DMS 273 (cell line): Measurements from ENCODE around the gene PEX6.

ENCODE experiments used
- DNase-seq: peaks from one replicate; lab custom pipeline; 2025; ENCODE audit not compliant: unreplicated experiment; lab: John Stamatoyannopoulos, UW

The PEX6 gene, protein sequence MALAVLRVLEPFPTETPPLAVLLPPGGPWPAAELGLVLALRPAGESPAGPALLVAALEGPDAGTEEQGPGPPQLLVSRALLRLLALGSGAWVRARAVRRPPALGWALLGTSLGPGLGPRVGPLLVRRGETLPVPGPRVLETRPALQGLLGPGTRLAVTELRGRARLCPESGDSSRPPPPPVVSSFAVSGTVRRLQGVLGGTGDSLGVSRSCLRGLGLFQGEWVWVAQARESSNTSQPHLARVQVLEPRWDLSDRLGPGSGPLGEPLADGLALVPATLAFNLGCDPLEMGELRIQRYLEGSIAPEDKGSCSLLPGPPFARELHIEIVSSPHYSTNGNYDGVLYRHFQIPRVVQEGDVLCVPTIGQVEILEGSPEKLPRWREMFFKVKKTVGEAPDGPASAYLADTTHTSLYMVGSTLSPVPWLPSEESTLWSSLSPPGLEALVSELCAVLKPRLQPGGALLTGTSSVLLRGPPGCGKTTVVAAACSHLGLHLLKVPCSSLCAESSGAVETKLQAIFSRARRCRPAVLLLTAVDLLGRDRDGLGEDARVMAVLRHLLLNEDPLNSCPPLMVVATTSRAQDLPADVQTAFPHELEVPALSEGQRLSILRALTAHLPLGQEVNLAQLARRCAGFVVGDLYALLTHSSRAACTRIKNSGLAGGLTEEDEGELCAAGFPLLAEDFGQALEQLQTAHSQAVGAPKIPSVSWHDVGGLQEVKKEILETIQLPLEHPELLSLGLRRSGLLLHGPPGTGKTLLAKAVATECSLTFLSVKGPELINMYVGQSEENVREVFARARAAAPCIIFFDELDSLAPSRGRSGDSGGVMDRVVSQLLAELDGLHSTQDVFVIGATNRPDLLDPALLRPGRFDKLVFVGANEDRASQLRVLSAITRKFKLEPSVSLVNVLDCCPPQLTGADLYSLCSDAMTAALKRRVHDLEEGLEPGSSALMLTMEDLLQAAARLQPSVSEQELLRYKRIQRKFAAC

DNA sequence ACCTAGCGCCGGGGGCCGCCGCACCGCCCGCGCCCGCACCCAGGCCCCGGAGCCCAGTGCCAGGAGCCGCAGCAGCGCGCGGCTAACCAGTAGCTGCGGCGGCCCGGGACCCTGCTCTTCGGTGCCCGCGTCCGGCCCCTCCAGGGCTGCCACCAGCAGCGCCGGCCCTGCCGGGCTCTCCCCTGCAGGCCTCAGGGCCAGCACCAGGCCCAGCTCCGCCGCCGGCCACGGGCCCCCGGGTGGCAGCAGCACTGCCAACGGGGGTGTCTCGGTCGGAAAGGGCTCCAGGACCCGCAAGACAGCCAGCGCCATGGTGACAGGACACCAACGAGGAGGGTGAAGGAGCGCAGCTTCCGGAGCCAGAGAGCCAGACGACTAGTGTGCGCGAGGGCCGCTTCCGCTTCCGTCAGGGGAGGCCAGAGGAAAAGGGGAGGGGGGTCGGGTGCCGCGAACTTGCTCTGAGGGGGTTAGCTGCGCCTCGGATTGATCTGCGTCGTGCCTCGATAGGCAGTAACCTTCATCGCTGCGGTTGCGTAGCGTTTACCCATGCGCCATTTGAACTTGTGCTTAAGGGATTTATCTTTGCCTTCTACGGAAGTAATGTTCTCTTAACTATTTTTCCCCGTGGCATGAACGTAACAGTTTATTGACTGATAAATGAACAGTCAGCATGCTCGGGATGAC, at the start of gene PEX6:
PEX6 (minus strand) TSS at position 343 of the 684 bp plus-strand sequence; CDS start at position 312, 31 bp downstream.
- DNase-seq: peak; percentile 97

GRCh38 chr6:43026365-43026764, 47.4 kb upstream of the PEX6 start:
- DNase-seq: no peak

DNA sequence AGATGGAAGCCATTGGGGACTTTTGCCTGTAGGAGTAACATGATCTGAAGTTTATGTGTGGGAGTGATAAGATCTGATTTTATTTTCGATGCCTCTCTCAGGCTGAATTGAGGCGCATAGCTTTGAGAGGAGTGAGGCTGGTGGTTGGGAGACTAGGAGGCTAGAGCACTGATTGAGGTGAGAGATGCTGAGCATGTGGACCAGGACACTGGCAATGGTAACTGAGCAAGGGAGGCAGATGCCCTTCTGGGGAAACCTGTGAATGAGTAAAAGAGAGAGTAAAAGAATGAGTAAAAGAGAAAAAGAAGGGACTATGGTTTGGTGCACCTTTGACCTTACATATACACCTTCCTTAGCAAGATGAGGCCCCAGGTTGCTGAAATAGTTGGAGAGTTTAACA, 45.5 kb upstream of the PEX6 start:
- DNase-seq: no peak

DNA sequence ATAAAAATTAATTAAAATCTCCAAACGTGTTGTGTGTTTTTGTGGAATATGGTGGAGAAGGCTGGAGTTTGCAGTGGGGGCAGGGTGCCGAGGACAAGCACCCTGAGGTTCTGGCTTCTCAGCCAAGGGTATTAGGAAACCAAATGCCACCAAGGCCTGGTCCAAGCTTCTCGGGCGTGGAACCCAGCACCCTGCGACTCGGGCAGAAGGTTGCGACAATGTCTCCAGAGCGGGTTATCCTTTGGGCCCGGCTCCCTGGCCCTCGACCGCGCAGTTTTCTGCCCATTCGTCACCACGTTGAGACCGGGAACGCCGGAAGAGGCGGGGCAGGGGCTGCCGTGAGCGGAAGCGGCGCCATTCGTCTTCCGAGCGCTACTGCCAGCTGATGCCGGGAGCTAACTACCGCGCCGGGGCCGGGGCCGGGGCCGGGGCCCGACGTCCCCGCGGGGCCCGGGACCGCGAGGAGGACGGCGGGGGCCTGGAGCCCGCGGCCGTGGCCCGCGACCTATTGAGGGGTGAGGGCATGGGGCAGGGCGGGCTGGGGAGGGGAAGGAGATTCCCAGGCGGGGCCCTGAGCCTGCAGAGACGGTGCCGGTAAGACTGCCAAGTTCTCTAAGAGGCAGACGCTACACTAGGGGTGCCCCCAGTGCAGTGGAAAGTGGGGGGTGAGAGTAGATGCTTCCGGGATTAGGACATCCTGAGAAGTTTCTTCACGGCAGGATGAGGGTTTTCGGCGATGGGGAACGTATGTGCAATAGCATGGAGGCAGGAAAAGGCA, 42.5 kb upstream of the PEX6 start, which contains the start of gene RRP36:
RRP36 (plus strand) TSS at position 354 of the 778 bp plus-strand sequence; CDS start at position 386, 32 bp downstream.
- DNase-seq: peak; percentile 94

GRCh38 chr6:43020847-43021246, 41.9 kb upstream of the PEX6 start:
- DNase-seq: peak; percentile 70

DNA sequence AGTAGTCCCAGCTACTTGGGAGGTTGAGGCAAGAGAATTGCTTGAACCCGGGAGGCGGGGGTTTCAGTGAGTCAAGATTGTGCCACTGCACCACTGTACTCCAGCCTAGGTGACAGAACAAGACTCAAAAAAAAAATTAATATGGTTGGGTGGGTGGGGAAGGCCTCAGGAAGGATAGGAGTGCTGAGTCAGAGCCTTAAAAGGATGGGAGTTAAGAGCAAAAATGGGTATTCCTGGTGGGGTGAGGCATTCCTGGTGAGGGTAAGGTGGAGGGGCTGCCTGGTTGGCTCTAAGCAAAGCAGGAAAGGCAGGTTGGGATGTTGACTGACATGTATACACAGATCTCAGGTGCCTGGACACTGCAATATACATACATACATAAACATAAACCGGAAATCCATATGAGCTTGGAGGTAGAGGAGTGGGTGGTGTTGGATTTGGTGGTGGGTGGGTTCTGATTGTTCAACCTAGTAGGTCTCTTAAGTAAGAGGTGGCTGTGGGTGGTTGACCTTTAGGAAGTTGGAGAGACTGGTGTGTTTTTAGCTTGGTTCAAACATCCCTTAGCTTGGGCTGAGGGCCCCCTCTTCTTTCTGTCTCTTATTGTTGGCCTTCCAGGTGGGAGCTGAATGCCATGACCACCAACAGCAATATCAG, 41.2 kb upstream of the PEX6 start:
- no peak for DNase-seq

DNA sequence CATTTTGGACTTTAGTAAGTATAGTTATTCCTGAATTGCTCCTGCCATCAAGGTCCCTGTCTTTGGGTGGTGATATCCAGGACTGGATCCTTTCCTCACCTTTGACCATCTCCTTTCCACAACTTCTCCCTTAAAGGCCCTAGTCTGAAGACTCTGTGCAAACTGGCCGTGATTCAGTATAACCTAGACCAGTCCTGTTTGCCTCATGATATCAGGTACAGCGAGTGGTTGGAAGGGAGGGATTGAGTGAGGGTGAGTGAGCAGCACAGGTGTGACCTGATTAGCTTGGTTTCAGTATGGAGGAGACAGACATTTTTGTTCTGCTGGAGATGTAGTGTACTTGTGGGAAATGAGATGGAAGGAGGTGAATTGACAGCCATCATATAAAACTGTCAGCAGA, 40.2 kb upstream of the PEX6 start:
- DNase-seq: no peak

GRCh38 chr6:43016943-43017334, 38.0 kb upstream of the PEX6 start:
- DNase-seq: no peak

- DNase-seq: no peak
These were observed 37.4 kb upstream of the PEX6 start for GRCh38 chr6:43016176-43016942.

DNA sequence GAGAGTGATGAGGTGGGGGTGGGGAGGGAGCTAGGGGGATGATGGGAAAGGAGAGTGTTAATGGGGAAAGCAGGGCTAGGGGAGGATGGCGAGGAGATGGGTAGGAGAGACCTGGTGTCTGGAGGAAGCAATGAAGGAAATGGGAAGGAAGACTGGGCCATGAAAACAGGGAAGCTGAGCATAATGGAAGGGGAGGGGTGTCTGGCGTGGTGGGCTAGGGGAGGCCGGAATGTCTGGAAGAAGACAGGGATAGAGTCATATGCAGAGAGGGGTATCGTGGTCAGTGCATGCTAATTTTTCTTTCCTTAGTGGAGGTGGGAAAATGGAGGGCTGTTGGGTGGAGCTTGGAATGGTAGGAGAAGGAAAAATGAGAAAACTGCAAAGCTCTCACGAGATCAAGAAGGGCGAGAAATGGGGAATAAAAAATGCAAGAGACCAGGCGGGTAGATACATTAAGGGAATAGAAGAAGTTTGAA, 35.5 kb upstream of the PEX6 start:
- peak; percentile 56 for DNase-seq

DNA sequence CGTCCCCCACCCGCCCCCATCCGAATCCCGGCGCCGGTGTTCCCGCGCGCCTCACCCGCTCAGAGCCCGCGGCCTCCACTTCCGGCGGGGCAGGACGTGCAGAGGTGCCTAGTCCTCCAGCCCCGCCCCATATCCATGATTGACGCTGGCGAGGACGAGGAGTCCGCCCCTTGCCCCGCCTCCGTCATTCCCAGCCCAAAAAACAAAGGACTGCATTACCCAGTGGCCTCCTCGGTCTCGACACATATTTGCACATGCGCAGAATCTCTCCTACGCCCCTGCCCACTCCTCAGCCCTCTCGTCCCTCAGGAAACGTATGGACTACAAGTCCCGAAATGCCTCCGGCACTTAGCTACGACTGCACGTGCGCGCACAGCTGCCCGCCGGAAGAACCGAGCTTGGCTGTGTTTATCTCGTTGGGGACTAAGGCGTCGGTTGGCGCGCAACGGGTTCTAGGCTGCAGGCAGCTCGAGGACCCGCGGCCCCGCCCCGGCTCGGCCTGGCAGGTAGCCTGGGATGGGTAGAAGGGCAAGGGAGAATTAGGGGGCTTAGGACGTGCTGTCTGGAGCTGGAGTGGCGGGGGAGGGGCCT, 35.0 kb upstream of the PEX6 start, which contains the start of the genes KLHDC3 and MEA1:
KLHDC3 (plus strand) TSS at position 407 of the 591 bp plus-strand sequence. CDS start 2,944 bp downstream, outside the sequence.
MEA1 (minus strand) TSS at position 104 of the 591 bp plus-strand sequence. CDS start 133 bp downstream, outside the sequence.
- DNase-seq: peak; percentile 100

GRCh38 chr6:43013097-43013842, 34.3 kb upstream of the PEX6 start:
- DNase-seq: peak; percentile 57

- no peak for DNase-seq
These were observed 33.4 kb upstream of the PEX6 start for GRCh38 chr6:43012364-43012763.

- no peak for DNase-seq
These were observed 32.2 kb upstream of the PEX6 start for GRCh38 chr6:43011207-43011606.

DNA sequence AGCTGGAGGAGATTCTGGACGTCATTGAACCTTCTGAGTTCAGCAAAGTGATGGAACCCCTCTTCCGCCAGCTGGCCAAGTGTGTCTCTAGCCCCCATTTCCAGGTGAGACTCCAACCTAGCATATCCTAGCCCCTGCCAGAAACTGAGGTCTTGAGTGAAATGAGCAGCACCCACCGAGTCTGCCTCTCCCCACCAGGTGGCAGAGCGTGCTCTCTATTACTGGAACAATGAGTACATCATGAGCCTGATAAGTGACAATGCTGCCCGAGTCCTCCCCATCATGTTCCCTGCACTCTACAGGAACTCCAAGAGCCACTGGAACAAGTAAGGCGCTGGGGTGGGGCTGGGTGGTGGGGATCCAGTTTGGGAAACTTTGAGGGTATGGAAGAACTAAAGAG, 30.1 kb upstream of the PEX6 start:
- peak; percentile 71 for DNase-seq

DNA sequence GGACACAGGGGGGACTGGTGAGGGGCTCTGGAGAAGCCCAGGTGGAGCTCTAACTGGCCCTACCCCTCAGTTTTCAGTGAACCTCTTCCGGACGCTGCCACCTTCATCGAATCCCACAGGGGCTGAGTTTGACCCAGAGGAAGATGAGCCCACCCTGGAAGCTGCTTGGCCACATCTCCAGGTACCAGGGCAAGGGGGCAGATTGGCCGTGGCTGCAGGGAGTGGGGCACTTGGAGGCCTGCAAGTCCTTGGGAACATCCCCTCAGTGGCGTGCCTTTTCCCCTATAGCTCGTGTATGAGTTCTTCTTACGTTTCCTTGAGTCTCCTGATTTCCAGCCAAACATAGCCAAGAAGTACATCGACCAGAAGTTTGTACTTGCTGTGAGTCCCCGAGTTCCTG, 28.1 kb upstream of the PEX6 start:
- DNase-seq: no peak

DNA sequence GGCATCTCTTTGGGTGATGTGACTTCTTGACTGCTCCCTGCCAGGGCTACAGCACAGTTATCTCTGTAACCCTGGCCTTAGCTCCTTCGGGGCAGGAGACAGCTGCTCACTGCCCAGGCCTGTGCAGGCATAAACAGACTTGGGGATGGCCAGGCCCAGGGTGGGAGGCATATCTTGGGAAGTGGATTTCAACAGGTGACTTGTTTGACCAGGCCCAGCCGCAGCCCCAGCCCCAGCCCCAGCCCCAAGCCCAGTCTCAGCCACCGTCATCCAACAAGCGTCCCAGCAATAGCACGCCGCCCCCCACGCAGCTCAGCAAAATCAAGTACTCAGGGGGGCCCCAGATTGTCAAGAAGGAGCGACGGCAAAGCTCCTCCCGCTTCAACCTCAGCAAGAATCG, 27.3 kb upstream of the PEX6 start:
- DNase-seq: no peak

DNA sequence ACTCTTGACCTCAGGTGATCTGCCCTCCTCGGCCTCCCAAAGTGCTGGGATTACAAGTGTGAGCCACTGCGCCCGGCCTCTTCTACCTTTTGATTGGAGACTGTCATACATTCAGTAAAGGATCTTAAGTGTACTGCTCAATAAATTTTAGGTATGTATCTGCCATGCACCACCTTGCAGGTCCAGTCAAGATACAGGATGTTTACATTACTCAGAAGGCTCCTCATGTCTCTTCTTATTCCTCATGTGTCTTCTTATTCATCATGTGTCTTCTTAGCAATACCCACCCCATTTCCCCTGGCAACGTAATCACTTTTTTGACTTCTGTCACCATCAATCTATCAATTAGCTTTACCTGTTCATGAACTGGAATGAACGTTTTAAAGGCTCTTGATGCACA, 26.9 kb upstream of the PEX6 start:
- no peak for DNase-seq
